Measurements from ENCODE around the gene ALDH5A1.

DNA sequence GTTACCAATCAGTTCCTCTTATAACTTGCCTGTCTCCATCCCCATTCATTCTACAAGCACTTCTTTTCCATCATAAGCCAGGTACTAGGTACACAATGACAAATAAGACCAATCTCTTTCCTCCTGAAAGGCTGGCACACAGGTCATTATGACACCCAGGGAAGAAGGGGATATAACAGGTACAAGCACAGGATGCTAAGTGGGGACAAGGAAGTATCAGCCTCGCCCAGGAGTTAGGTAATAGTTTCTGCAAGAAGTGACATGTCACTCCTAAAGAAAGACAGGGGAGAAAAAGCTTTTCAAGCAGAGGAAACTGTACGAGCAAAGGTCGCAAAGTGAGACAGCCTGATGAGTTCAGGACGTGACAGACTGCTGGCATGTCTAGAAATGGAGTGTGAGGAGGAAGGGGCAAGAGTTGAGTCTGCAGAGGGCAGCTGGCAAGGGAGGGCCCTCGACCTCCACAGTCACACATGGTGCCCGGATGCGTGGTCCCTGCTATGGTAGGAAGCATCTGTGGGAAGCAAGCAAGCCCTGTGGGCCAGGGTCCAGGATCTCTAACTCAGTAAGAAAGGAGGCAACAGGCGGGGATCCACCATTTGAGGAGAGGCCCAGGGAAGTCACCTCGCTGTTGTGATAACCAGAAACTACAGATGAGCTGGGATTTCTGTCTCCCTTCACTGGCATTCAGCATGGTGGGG is 45.8 kb upstream of the ALDH5A1 start:
- TF ChIP-seq TAF1 (IDR thresholded peaks at IDR 0.05; ENCODE audit: borderline replicate concordance, insufficient read depth, low read length) (no peak), POLR2AphosphoS5 (IDR thresholded peaks at IDR 0.05; ENCODE audit: low read depth, low read length) (no peak), SIN3A (IDR thresholded peaks at IDR 0.05; ENCODE audit: borderline replicate concordance, insufficient read depth, low read length) (no peak), FOXP2 (optimal IDR thresholded peaks at IDR 0.05; ENCODE audit: borderline replicate concordance, extremely low read depth, extremely low read length, insufficient read depth) (no peak)
- TF ChIP-seq, protein P1, sequence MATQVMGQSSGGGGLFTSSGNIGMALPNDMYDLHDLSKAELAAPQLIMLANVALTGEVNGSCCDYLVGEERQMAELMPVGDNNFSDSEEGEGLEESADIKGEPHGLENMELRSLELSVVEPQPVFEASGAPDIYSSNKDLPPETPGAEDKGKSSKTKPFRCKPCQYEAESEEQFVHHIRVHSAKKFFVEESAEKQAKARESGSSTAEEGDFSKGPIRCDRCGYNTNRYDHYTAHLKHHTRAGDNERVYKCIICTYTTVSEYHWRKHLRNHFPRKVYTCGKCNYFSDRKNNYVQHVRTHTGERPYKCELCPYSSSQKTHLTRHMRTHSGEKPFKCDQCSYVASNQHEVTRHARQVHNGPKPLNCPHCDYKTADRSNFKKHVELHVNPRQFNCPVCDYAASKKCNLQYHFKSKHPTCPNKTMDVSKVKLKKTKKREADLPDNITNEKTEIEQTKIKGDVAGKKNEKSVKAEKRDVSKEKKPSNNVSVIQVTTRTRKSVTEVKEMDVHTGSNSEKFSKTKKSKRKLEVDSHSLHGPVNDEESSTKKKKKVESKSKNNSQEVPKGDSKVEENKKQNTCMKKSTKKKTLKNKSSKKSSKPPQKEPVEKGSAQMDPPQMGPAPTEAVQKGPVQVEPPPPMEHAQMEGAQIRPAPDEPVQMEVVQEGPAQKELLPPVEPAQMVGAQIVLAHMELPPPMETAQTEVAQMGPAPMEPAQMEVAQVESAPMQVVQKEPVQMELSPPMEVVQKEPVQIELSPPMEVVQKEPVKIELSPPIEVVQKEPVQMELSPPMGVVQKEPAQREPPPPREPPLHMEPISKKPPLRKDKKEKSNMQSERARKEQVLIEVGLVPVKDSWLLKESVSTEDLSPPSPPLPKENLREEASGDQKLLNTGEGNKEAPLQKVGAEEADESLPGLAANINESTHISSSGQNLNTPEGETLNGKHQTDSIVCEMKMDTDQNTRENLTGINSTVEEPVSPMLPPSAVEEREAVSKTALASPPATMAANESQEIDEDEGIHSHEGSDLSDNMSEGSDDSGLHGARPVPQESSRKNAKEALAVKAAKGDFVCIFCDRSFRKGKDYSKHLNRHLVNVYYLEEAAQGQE (IDR thresholded peaks at IDR 0.05; ENCODE audit: insufficient read depth in 1 of 2, low read depth in 2 of 2, low read length in 2 of 2), result no peak

Measured in PFSK-1 (cell line).